GM19395 (cell line): ENCODE data around the gene PCOLCE2.

Source experiments
- ATAC-seq: cut with Tn5 transposase; IDR thresholded peaks from one replicate; pipeline ENCODE4 v1.9.1; 2021; ENCODE audit warnings: mild to moderate bottlenecking, moderate library complexity; ENCODE audit not compliant: unreplicated experiment

PCOLCE2 gene, protein sequence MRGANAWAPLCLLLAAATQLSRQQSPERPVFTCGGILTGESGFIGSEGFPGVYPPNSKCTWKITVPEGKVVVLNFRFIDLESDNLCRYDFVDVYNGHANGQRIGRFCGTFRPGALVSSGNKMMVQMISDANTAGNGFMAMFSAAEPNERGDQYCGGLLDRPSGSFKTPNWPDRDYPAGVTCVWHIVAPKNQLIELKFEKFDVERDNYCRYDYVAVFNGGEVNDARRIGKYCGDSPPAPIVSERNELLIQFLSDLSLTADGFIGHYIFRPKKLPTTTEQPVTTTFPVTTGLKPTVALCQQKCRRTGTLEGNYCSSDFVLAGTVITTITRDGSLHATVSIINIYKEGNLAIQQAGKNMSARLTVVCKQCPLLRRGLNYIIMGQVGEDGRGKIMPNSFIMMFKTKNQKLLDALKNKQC

GRCh38 chr3:142888481-142889211, at the start of gene PCOLCE2:
TSS of gene PCOLCE2 (minus strand) at chr3:142889083. CDS start at chr3:142888896, 187 bp downstream.
- no peak for ATAC-seq

- ATAC-seq: no peak
These were observed 47.1 kb upstream of the PCOLCE2 start for GRCh38 chr3:142935963-142936362.

GRCh38 chr3:142934887-142935269, 46.0 kb upstream of the PCOLCE2 start:
- no peak for ATAC-seq

GRCh38 chr3:142934128-142934886, 45.4 kb upstream of the PCOLCE2 start:
- no peak for ATAC-seq

- ATAC-seq: peak; percentile 93
These were observed 42.3 kb upstream of the PCOLCE2 start for GRCh38 chr3:142931222-142931621.

- no peak for ATAC-seq
These were observed 41.6 kb upstream of the PCOLCE2 start for GRCh38 chr3:142930463-142930862.

DNA sequence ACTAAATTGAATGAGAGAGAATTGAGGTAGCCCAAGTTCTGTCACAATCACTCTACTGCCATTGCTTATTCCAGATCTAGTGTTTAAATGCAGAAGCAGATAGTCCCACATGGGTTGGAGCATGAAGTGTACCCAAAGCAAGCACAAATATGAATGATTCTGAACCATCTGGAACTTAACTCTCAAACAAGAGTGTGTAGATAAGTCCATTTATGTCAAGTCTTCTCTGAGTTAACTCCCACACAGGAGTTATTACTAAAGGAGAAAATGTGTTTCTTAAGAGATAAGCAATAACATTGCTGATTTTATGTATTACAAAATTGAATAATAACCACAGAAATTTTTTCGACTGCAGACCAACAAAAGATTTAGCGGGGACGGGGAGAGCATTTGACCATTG, 41.0 kb upstream of the PCOLCE2 start:
- no peak for ATAC-seq

- no peak for ATAC-seq
These were observed 40.2 kb upstream of the PCOLCE2 start for GRCh38 chr3:142929109-142929508.

GRCh38 chr3:142926368-142926944, 37.6 kb upstream of the PCOLCE2 start:
- ATAC-seq: no peak

GRCh38 chr3:142925140-142925539, 36.3 kb upstream of the PCOLCE2 start:
- no peak for ATAC-seq

DNA sequence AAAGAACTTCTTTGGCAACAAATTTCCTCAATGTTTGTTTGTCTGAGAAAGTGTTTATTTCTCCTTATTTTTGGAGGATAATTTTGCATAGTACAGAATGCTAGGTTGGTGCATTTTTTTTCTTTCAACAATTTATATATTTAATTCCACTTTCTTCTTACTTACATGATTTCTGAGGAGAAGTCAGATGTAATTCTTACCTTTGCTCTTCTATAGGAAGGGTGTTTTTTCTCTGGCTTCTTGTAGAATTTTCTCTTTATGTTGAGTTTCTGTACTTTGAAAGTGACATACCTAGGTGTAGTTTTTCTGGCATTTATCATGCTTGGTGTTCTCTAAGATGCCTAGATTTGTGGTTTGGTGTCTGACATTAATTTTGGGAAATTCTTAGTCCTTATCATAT, 34.8 kb upstream of the PCOLCE2 start:
- ATAC-seq: no peak

DNA sequence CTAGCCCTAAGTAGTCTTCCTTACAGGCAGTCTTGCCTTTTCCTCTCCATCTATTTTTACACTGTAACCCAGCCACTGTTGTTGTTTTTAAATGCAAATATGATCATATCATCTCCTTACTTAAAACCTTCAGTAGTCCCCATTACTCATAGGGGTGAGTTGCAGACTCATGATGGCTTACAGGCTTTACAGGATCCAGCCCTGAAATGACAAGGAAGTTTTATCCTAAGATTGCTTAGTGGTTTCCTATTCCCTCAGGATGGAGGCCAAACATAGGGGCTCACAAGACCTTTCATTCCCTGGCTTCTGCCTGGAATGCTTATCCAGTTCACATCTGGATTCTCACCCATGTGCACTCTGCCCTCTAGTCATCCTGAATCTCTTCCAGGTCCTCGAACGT, 27.7 kb upstream of the PCOLCE2 start:
- no peak for ATAC-seq

GRCh38 chr3:142915636-142916035, 26.8 kb upstream of the PCOLCE2 start:
- ATAC-seq: no peak

DNA sequence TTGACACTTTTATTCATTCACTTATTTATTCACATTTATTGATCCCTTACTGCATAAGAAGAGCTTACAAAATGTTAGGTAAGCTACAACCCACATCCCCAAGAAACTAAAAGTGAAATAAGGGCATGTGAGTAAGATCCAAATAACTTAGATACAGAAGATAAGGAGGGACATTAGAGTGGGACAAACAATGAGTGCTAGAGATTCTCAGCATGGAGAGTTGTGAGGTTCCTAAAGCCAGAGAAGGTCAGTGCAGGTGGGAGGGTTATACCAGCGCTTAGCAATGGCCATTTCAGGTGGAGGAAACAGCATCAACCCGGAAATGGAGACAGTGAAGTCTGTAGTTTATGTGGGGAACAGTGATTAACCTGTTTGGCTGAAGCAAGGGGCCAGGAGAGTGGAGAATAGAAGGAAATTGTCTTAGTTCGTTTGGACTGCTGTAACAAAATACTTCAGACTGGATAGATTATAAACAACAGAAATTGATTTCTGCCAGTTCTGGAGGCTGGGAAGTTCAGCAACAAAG, 25.5 kb upstream of the PCOLCE2 start:
- no peak for ATAC-seq

DNA sequence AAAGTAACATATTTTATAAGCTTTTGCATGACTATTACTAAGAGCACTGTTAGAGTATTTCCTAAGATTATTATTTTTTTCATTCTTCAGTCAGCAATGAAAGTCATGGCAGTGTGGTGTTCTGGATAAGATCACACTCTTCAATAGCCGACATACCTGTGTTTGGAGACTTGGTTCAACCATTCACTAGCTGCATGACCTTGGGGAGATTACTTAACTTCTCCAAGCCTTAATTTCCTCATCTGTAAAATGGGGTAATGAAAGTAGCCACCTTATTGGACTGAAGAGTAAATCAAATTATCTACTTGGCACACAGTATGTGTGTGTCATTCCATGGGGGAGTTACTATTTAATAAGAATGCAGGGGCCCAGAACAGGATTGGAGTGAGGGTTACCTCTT, 24.5 kb upstream of the PCOLCE2 start:
- ATAC-seq: no peak

DNA sequence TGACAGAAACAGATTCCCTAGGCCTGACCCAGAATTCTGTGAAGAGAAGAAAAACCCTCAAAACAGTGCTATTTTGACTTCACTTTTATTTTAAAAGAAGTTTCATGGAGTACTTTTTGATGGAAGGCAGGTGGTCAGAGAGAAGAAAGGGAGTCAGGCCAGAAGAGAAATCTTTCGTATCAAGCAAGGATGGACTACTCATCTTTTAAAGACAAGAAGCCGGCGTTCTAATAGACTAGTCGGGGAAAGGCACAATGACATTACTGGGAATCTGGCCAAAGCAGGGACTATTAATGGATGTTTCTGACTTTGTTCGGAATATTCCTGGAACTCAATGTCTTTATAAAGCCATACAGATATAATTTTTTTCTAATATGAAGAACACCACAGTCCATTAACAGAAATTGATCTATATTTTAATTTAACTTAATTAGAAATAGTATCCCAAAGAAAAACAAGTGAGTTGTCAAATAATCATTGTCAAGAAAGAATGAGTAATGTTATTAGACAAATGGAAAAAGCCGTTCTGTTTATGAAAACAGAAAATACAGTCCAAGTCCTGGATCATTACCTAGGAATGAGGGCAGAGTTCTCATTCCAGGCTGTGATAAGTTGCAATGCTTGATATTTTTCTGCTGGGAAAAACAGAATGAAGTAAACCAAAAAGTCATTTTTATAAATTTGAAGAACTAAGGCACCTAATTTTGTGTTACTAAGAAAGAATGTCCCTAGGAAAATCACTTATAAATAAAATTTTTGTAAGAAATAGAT, 23.7 kb upstream of the PCOLCE2 start:
- ATAC-seq: no peak

- ATAC-seq: no peak
These were observed 21.4 kb upstream of the PCOLCE2 start for GRCh38 chr3:142910280-142910679.

DNA sequence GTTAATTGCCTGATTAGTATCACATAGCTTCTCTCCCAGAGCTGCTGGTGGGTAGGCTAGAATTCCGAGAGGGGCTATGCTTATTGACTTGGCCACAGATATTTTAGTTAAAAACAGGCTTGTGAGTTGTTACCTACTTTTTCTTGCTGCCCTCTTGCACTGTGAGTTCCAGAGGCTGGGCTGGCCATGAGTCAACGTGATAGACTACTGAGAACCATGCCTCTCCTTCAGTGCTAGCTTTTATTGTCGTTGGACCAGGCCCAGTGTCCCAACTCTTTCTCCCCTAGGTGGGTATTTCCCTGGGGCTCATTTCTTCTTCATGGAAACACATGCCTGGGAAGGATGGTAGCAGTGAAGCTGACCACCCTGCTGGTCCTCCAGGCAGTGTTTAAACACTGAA, 20.4 kb upstream of the PCOLCE2 start:
- ATAC-seq: no peak

DNA sequence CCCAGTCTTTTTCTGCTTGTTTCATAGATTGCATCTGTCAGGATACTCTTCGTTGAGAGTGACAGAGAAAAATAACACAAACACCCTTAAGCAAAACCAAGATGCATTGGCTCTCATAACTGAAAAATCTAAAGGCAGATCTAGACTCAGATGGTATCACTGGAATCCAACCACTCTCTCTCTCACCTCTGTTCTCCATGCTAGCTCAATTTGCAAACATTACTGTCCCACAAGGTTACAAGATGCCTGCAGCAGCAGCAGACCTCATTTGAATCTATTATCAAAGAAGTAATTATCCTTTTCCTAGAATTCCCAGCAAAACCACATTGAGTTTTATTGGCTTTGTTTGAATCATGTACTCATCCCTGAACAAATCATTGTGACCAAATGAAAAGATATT, 19.1 kb upstream of the PCOLCE2 start:
- no peak for ATAC-seq
